GM12864 (cell line): ENCODE data around the gene STOML3.

Experiments
- DNase-seq: peaks from one replicate; pipeline ENCODE4 v3.0.0-alpha.2; 2011; ENCODE audit warnings: low read depth
- H3K4me3 ChIP-seq: 2 replicates; pipeline ENCODE4 v1.5.1; 2011; ENCODE audit warnings: mild to moderate bottlenecking, low read depth, low read length, control low read depth
- TF ChIP-seq, protein P1 (sequence below): IDR thresholded peaks from 2 replicates; pipeline ENCODE4 v1.5.1; 2011; ENCODE audit warnings: low read depth, mild to moderate bottlenecking, moderate library complexity, low read length, control low read depth, inconsistent platforms; ENCODE audit errors: missing control alignments

Gene STOML3

GRCh38 chr13:38990693-38991092 lies at the start of gene STOML3:
STOML3 (minus strand) TSS chr13:38990831; CDS start chr13:38990721, 110 bp downstream.
- DNase-seq = no peak
- TF ChIP-seq, protein P1, sequence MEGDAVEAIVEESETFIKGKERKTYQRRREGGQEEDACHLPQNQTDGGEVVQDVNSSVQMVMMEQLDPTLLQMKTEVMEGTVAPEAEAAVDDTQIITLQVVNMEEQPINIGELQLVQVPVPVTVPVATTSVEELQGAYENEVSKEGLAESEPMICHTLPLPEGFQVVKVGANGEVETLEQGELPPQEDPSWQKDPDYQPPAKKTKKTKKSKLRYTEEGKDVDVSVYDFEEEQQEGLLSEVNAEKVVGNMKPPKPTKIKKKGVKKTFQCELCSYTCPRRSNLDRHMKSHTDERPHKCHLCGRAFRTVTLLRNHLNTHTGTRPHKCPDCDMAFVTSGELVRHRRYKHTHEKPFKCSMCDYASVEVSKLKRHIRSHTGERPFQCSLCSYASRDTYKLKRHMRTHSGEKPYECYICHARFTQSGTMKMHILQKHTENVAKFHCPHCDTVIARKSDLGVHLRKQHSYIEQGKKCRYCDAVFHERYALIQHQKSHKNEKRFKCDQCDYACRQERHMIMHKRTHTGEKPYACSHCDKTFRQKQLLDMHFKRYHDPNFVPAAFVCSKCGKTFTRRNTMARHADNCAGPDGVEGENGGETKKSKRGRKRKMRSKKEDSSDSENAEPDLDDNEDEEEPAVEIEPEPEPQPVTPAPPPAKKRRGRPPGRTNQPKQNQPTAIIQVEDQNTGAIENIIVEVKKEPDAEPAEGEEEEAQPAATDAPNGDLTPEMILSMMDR = no peak
- H3K4me3 ChIP-seq = no peak within 1 kb of the TSS

GRCh38 chr13:39040206-39040605 lies 49.6 kb upstream of the STOML3 start:
- DNase-seq = no peak
- TF ChIP-seq, protein P1 = no peak
- H3K4me3 ChIP-seq = no peak overlapping the region

DNA sequence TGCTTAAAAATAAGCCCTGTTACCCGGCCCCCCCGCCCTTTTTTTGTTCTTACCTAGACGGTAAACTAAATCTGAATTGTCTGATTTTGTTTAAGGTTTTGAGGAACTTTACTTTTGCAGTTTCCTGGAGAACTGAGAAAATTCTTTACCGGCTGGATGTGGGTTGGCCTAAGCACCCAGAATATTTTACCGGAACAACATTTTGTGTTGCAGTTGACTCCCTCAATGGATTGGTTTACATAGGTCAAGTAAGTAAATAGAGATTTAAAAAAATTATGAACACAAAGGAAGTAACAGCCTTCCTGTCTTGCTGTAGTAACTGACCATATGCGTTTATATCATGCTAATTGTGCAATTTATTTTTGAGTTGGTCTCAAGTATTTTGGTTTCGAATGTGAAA lies 48.4 kb upstream of the STOML3 start:
- DNase-seq = no peak
- H3K4me3 ChIP-seq = peak overlapping the region; percentile 72
- TF ChIP-seq, protein P1 = no peak

GRCh38 chr13:39038569-39039030 lies 48.0 kb upstream of the STOML3 start:
- TF ChIP-seq, protein P1 = no peak
- peak overlapping the region; percentile 72 for H3K4me3 ChIP-seq
- no peak for DNase-seq

DNA sequence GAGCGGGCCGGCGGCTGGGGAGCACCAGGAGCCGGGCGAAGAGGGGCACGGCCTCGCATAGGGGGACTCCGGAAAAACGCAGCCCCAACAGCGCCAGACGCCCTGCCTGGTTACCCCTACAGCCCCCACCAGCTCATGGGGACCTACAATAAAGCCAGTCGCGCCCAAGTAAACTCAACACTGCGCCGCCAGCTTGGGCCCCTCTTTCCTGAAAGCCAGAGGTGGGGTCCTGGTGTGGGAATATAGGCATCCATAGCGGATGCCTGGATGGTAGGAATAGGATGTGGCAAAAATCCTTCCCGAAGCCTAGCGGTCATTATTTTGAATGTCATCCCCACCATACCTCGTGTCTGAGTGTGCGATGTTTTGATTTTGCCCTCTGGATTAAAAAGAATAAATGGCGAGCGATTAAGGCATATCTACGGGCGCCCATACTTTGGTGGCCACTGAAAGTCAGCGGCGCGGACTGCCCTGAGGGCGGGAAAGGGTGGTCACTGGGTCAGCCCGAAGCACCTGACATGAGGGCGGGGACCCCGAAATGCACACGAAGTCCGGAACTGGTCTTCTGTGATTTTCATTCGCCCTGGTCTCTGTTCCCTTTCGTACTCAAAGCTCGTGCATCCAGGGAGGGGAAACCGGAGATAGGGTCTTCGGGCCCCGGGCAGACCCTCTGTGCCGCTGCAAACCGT lies 47.4 kb upstream of the STOML3 start, which contains the start of the genes NHLRC3 and PROSER1:
TSS of gene NHLRC3 (plus strand) at position 577 of the 689 bp plus-strand sequence. CDS start 184 bp downstream, outside the sequence.
TSS of gene PROSER1 (minus strand) at position 210 of the 689 bp plus-strand sequence. CDS start 847 bp downstream, outside the sequence.
- H3K4me3 ChIP-seq = peak within 1 kb of the TSS; percentile 72
- TF ChIP-seq, protein P1 = no peak
- peak; percentile 66 for DNase-seq

DNA sequence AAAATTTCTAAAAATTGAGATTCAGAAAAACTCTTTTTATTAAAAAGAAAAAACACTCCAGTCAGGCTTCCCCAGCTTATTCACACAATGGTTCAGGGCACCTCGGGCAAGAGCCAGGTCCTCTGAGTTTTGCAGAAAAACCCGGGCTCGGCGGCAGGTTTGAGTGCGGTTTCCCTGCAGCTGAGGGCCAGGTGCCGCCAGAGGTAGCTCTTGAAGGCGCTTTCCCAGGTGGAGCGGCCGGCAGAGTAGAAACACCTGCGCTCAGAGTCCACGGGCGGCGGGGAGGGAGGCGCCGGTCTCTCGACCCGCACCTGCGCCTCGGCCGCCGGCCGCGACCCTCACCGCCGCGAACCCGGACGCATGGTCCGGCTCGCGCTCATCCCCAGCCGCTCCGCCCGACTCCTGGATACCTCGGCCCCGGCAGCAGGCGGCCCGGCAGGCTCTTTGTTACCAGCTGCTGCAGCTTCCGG lies 46.8 kb upstream of the STOML3 start:
- H3K4me3 ChIP-seq = peak overlapping the region; percentile 72
- TF ChIP-seq, protein P1 = no peak
- no peak for DNase-seq
